K562 (cell line): ENCODE results near the gene AJAP1. TPM values are rescaled to one million over a fixed set of nuclear protein-coding genes. Genes with fewer than 3 reads are reported as not detected.

ENCODE experiments used
- ARID3B ChIP-seq: fragments of 250-450 bp; sonication (Bioruptor Pico); IDR thresholded peaks from 2 replicates; pipeline ENCODE4 v1.4.0; 2020; ENCODE audit warnings: borderline replicate concordance
- CC2D1A ChIP-seq: fragments of 450-650 bp; IDR thresholded peaks from 2 replicates; pipeline ENCODE4 v1.6.1; 2017; ENCODE audit warnings: mild to moderate bottlenecking
- FOS ChIP-seq: IDR thresholded peaks from 3 replicates; pipeline ENCODE4 v1.6.1; 2011; ENCODE audit not compliant: insufficient read length; ENCODE audit errors: extremely low read depth
- ILF3 ChIP-seq: fragments of 450-650 bp; IDR thresholded peaks from 2 replicates; pipeline ENCODE4 v1.6.1; 2018; ENCODE audit warnings: antibody characterized with exemption, mild to moderate bottlenecking, moderate library complexity, borderline replicate concordance
- NCOA4 ChIP-seq: fragments of 450-650 bp; IDR thresholded peaks from 2 replicates; pipeline ENCODE4 v1.6.1; 2018; ENCODE audit warnings: mild to moderate bottlenecking; ENCODE audit not compliant: partially characterized antibody
- NFRKB ChIP-seq: fragments of 450-650 bp; IDR thresholded peaks from 2 replicates; pipeline ENCODE4 v1.6.1; 2016; ENCODE audit warnings: low read depth
- NRF1 ChIP-seq, 2 experiments: fragments of 450-650 bp; IDR thresholded peaks in 1 of 2; conservative IDR thresholded peaks in 1 of 2; 2 replicates each; pipeline ENCODE4 v1.6.1; 2014; ENCODE audit warnings: mild to moderate bottlenecking in 2 of 2
- POLR2AphosphoS2 ChIP-seq: IDR thresholded peaks from 2 replicates; pipeline ENCODE4 v1.6.1; 2012; ENCODE audit warnings: low read length, improper control_type of control experiment
- ZBTB1 ChIP-seq: sonication (generic); formaldehyde crosslinking; IDR thresholded peaks from 2 replicates; pipeline ENCODE4 v1.8.1; 2023; ENCODE audit warnings: missing genetic modification reagents, low read depth, mild to moderate bottlenecking, borderline replicate concordance
- ZNF239 ChIP-seq: fragments of 250-450 bp; sonication (Bioruptor Pico); IDR thresholded peaks from 2 replicates; pipeline ENCODE4 v1.4.0; 2020; ENCODE audit warnings: mild to moderate bottlenecking
- ZNF311 ChIP-seq: fragments of 250-450 bp; sonication (Bioruptor Pico); IDR thresholded peaks from 2 replicates; pipeline ENCODE4 v1.4.0; 2020; ENCODE audit warnings: mild to moderate bottlenecking, moderate library complexity
- ZNF431 ChIP-seq: sonication (generic); formaldehyde crosslinking; IDR thresholded peaks from 2 replicates; pipeline ENCODE4 v1.8.0; 2022; ENCODE audit warnings: mild to moderate bottlenecking, missing genetic modification reagents
- polyA plus RNA-seq, 8 experiments: library from polyadenylated mRNA; depleted of rRNA in 4 of 8; stranded (reverse) in 5 of 8; unstranded in 3 of 8; fragments of >200 nt; fragmentation: Nextera tagmentation in 2 of 8; fragmentation: Illumina TruSeq in 1 of 8; extraction: Ambion mirVana in 2 of 8; extraction: Trizol in 1 of 8; gene quantifications; 2 replicates each; pipeline versions ENCODE4 v1.2.1 to v1.2.3, GENCODE V29; 2011 to 2014; ENCODE audit warnings: inconsistent platforms in 1 of 8, missing spikeins in 1 of 8
- total RNA-seq, 7 experiments: library from RNA; depleted of rRNA in 6 of 7; stranded (reverse); fragments of >200 nt in 6 of 7; fragmentation: Illumina TruSeq in 2 of 7; extraction: Trizol in 2 of 7; gene quantifications; 2 replicates each; pipeline versions ENCODE4 v1.2.1 to v1.2.3, GENCODE V29; 2011 to 2021; ENCODE audit warnings: low replicate concordance in 1 of 7
- TF ChIP-seq, protein P1 (sequence below): fragments of 200-600 bp; sonication (generic); IDR thresholded peaks from one replicate; pipeline ENCODE4 v1.6.1; 2012; ENCODE audit warnings: mild to moderate bottlenecking, low read depth, low read length, inconsistent platforms
- TF ChIP-seq, protein P2 (sequence below): sonication (generic); formaldehyde crosslinking; IDR thresholded peaks from 2 replicates; pipeline ENCODE4 v1.9.0; 2022; ENCODE audit warnings: mild to moderate bottlenecking, missing genetic modification reagents
- TF ChIP-seq, protein P3 (sequence below): sonication (generic); formaldehyde crosslinking; IDR thresholded peaks from 2 replicates; pipeline ENCODE4 v1.8.0; 2023; ENCODE audit warnings: mild to moderate bottlenecking, missing genetic modification reagents

AJAP1 gene
- total and polyA plus RNA-seq, 9 of the 15 experiments (the other 6 are each of a cell fraction or from before 2014, with no cell fraction given) = not detected

- TF ChIP-seq, protein P1, sequence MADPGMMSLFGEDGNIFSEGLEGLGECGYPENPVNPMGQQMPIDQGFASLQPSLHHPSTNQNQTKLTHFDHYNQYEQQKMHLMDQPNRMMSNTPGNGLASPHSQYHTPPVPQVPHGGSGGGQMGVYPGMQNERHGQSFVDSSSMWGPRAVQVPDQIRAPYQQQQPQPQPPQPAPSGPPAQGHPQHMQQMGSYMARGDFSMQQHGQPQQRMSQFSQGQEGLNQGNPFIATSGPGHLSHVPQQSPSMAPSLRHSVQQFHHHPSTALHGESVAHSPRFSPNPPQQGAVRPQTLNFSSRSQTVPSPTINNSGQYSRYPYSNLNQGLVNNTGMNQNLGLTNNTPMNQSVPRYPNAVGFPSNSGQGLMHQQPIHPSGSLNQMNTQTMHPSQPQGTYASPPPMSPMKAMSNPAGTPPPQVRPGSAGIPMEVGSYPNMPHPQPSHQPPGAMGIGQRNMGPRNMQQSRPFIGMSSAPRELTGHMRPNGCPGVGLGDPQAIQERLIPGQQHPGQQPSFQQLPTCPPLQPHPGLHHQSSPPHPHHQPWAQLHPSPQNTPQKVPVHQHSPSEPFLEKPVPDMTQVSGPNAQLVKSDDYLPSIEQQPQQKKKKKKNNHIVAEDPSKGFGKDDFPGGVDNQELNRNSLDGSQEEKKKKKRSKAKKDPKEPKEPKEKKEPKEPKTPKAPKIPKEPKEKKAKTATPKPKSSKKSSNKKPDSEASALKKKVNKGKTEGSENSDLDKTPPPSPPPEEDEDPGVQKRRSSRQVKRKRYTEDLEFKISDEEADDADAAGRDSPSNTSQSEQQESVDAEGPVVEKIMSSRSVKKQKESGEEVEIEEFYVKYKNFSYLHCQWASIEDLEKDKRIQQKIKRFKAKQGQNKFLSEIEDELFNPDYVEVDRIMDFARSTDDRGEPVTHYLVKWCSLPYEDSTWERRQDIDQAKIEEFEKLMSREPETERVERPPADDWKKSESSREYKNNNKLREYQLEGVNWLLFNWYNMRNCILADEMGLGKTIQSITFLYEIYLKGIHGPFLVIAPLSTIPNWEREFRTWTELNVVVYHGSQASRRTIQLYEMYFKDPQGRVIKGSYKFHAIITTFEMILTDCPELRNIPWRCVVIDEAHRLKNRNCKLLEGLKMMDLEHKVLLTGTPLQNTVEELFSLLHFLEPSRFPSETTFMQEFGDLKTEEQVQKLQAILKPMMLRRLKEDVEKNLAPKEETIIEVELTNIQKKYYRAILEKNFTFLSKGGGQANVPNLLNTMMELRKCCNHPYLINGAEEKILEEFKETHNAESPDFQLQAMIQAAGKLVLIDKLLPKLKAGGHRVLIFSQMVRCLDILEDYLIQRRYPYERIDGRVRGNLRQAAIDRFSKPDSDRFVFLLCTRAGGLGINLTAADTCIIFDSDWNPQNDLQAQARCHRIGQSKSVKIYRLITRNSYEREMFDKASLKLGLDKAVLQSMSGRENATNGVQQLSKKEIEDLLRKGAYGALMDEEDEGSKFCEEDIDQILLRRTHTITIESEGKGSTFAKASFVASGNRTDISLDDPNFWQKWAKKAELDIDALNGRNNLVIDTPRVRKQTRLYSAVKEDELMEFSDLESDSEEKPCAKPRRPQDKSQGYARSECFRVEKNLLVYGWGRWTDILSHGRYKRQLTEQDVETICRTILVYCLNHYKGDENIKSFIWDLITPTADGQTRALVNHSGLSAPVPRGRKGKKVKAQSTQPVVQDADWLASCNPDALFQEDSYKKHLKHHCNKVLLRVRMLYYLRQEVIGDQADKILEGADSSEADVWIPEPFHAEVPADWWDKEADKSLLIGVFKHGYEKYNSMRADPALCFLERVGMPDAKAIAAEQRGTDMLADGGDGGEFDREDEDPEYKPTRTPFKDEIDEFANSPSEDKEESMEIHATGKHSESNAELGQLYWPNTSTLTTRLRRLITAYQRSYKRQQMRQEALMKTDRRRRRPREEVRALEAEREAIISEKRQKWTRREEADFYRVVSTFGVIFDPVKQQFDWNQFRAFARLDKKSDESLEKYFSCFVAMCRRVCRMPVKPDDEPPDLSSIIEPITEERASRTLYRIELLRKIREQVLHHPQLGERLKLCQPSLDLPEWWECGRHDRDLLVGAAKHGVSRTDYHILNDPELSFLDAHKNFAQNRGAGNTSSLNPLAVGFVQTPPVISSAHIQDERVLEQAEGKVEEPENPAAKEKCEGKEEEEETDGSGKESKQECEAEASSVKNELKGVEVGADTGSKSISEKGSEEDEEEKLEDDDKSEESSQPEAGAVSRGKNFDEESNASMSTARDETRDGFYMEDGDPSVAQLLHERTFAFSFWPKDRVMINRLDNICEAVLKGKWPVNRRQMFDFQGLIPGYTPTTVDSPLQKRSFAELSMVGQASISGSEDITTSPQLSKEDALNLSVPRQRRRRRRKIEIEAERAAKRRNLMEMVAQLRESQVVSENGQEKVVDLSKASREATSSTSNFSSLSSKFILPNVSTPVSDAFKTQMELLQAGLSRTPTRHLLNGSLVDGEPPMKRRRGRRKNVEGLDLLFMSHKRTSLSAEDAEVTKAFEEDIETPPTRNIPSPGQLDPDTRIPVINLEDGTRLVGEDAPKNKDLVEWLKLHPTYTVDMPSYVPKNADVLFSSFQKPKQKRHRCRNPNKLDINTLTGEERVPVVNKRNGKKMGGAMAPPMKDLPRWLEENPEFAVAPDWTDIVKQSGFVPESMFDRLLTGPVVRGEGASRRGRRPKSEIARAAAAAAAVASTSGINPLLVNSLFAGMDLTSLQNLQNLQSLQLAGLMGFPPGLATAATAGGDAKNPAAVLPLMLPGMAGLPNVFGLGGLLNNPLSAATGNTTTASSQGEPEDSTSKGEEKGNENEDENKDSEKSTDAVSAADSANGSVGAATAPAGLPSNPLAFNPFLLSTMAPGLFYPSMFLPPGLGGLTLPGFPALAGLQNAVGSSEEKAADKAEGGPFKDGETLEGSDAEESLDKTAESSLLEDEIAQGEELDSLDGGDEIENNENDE = no peak
- TF ChIP-seq NFRKB (no peak), ZNF431 (CRISPR knock-in tag) (no peak), POLR2AphosphoS2 (no peak), CC2D1A (no peak), ZNF239 (CRISPR knock-in tag) (no peak), ZBTB1 (CRISPR knock-in tag) (no peak), FOS (no peak), ILF3 (no peak), NCOA4 (no peak), ARID3B (CRISPR knock-in tag) (no peak), ZNF311 (CRISPR knock-in tag) (no peak), NRF1 (conservative IDR thresholded peaks at IDR 0.05 in 1 of 2, IDR thresholded peaks at IDR 0.05 in 1 of 2) (no peak)
- TF ChIP-seq, protein P2, sequence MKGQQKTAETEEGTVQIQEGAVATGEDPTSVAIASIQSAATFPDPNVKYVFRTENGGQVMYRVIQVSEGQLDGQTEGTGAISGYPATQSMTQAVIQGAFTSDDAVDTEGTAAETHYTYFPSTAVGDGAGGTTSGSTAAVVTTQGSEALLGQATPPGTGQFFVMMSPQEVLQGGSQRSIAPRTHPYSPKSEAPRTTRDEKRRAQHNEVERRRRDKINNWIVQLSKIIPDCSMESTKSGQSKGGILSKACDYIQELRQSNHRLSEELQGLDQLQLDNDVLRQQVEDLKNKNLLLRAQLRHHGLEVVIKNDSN (CRISPR knock-in tag) = no peak
- TF ChIP-seq, protein P3, sequence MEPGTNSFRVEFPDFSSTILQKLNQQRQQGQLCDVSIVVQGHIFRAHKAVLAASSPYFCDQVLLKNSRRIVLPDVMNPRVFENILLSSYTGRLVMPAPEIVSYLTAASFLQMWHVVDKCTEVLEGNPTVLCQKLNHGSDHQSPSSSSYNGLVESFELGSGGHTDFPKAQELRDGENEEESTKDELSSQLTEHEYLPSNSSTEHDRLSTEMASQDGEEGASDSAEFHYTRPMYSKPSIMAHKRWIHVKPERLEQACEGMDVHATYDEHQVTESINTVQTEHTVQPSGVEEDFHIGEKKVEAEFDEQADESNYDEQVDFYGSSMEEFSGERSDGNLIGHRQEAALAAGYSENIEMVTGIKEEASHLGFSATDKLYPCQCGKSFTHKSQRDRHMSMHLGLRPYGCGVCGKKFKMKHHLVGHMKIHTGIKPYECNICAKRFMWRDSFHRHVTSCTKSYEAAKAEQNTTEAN (CRISPR knock-in tag) = no peak
Measured at GRCh38 chr1:4624801-4625200, 29.6 kb upstream of the AJAP1 start (continued).
